Measurements from ENCODE around the gene PCDHB16. TPM values are rescaled to one million over a fixed set of nuclear protein-coding genes. Genes with fewer than 3 reads are reported as not detected.

The PCDHB16 gene
- total RNA-seq, result 1 to 10 TPM; 2.2 to 4.9 (median 2.7) TPM

DNA sequence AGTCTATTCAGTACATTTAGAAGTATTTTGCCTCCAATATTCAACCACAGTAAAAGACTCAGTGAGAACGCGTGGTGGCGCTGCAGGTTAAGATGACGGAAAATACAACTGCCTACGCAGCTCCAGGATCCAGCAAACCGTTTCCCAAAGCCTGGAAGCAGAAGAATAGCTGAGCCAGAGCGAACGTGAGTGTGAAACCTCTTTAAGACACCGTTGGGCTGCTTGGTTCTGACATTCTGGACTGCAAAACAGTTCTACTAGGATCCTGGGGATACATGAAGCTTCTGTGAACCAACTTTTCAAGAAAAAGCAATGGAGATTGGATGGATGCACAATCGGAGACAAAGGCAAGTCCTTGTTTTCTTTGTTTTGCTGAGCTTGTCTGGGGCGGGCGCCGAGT, at the start of gene PCDHB16:
Gene PCDHB16, plus strand, starts transcription at position 140 of the 400 bp plus-strand sequence. Its CDS starts 173 bp downstream, at position 313.
- TF ChIP-seq, protein P1, sequence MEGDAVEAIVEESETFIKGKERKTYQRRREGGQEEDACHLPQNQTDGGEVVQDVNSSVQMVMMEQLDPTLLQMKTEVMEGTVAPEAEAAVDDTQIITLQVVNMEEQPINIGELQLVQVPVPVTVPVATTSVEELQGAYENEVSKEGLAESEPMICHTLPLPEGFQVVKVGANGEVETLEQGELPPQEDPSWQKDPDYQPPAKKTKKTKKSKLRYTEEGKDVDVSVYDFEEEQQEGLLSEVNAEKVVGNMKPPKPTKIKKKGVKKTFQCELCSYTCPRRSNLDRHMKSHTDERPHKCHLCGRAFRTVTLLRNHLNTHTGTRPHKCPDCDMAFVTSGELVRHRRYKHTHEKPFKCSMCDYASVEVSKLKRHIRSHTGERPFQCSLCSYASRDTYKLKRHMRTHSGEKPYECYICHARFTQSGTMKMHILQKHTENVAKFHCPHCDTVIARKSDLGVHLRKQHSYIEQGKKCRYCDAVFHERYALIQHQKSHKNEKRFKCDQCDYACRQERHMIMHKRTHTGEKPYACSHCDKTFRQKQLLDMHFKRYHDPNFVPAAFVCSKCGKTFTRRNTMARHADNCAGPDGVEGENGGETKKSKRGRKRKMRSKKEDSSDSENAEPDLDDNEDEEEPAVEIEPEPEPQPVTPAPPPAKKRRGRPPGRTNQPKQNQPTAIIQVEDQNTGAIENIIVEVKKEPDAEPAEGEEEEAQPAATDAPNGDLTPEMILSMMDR (IDR thresholded peaks at IDR 0.05; ENCODE audit: low read depth), result no peak

DNA sequence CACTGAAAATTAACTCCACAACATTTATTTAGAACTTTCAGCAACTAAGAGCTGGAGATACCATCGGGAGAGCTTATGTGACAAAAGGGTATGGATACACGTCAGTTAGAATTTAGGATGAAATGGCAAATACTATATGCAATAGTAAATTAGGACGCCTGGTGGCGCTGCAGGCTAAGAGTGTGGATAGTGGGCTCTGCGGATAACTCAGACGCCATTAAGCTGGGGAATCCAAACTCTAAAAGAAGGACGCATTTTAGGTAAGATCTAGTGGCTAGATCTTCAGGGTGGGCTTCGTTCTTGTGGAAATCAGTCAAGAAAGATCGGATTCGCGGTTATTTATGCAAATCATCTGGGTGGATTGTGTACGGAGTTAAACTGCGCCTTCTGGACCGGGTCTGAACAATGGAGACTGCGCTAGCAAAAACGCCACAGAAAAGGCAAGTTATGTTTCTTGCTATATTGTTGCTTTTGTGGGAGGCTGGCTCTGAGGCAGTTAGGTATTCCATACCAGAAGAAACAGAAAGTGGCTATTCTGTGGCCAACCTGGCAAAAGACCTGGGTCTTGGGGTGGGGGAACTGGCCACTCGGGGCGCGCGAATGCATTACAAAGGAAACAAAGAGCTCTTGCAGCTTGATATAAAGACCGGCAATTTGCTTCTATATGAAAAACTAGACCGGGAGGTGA, 47.0 kb upstream of the PCDHB16 start, which contains the start of gene PCDHB5:
Gene PCDHB5, plus strand, starts transcription at position 177 of the 688 bp plus-strand sequence. Its CDS starts 229 bp downstream, at position 406.
- TF ChIP-seq, protein P1 (IDR thresholded peaks at IDR 0.05; ENCODE audit: low read depth), result no peak

DNA sequence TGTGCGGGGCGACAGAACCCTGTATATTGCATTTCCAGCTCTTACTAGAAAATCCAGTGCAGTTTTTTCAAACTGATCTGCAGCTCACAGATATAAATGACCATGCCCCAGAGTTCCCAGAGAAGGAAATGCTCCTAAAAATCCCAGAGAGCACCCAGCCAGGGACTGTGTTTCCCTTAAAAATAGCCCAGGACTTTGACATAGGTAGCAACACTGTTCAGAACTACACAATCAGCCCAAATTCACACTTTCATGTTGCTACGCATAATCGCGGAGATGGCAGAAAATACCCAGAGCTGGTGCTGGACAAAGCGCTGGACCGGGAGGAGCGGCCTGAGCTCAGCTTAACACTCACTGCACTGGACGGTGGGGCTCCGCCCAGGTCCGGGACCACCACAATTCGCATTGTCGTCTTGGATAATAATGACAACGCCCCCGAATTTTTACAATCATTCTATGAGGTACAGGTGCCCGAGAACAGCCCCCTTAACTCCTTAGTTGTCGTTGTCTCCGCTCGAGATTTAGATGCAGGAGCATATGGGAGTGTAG, 46.4 kb upstream of the PCDHB16 start:
- TF ChIP-seq, protein P1 (IDR thresholded peaks at IDR 0.05; ENCODE audit: low read depth), result no peak

DNA sequence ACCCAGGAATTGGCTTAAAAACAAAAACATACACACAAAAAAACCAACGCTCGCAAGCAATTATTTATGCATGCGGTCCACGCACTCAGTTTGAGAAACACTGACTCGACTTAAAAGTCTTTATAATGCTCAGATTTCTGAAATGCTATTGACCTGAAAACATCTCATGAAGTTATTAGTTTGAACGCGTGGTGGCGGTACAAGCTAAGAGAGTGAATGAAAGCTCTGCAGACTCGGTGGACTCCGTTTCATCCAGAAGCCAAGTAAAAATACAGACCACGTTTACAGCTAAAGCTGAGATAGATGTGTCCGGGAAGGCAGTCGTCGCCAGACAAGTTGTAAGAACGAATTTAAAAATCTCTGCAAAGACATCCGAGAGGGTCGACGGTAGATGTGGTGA, 32.4 kb upstream of the PCDHB16 start, which contains the start of gene PCDHB6:
Gene PCDHB6, plus strand, starts transcription at position 246 of the 400 bp plus-strand sequence. CDS start 201 bp downstream, outside the sequence.
- TF ChIP-seq, protein P1 (IDR thresholded peaks at IDR 0.05; ENCODE audit: low read depth), result no peak

DNA sequence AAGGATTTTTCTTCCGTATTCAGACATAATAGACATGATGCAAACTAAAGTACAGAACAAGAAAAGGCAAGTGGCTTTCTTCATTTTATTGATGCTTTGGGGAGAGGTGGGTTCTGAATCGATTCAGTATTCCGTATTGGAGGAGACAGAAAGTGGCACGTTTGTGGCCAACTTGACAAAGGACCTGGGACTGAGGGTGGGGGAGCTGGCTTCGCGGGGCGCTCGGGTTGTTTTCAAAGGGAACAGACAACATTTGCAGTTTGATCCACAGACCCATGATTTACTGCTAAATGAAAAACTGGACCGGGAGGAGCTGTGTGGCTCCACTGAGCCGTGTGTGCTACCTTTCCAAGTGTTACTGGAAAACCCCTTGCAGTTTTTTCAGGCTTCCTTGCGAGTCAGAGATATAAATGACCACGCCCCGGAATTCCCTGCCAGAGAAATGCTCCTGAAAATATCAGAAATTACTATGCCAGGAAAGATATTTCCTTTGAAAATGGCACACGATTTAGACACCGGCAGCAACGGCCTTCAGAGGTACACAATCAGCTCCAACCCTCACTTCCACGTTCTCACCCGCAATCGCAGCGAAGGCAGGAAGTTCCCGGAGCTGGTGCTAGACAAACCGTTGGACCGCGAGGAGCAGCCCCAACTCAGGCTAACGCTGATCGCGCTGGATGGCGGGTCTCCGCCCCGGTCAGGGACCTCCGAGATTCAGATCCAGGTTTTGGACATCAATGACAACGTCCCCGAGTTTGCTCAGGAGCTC, 31.8 kb upstream of the PCDHB16 start:
- TF ChIP-seq, protein P1 (IDR thresholded peaks at IDR 0.05; ENCODE audit: low read depth), result no peak

DNA sequence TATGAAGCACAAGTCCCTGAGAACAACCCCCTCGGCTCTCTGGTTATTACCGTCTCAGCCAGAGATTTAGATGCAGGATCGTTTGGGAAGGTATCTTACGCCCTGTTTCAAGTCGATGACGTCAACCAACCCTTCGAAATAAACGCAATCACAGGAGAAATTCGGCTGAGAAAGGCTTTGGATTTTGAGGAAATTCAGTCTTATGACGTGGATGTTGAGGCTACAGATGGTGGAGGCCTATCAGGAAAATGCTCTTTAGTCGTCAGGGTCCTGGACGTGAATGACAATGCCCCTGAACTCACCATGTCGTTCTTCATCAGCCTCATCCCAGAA, 31.2 kb upstream of the PCDHB16 start:
- TF ChIP-seq, protein P1 (IDR thresholded peaks at IDR 0.05; ENCODE audit: low read depth), result no peak
